ENCODE measurements around the gene TLNRD1. TPM values are rescaled to one million over a fixed set of nuclear protein-coding genes. Genes with fewer than 3 reads are reported as not detected.
A peak's percentile ranks its signal among the peaks of the same experiment; 100 is the strongest.

TLNRD1 gene
- 10 to 100 TPM; 20.8 to 57.2 (median 28.2) TPM for total RNA-seq

DNA sequence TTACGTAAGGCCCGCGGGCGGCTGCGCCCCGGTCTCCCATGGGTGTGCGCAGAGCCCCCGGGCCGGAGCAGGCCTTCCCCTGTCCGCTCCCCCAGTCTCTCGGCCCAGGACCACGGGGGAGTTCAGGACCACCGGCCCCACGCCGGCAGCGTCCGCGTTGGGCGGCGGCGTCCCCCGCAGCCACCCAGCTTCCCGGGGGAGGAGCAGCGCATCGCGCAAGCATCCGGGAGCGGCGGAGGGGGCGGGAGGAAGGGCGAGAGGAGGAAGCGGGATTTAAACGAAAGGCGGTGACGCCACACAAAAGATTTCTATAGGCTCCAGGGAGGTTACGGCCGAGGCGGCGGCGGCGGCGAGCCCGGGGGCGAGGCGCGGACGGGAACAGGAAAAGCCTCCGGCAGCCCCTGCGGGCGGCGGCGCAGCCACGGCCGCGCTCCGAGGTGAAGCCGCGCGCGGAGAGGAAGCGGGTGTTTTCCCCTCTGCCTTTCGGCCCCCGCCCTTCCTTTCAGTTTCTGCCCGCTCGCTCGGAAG, at the start of gene TLNRD1:
Gene TLNRD1 (plus strand): TSS at position 300 of the 528 bp plus-strand sequence. CDS start 1,349 bp downstream, outside the sequence.
- in situ Hi-C loops (cut with MboI; ENCODE audit: low pct_ligation_motif_present in 1 of 4, low pct_unique_long_range_greater_than_20kb in 1 of 4, low sequenced_read_pairs in 3 of 4), result no loop called here
- H3K36me3 ChIP-seq, result no peaks in the 10 kb centered on the region
- no peaks in the 10 kb centered on the region for H3K27me3 ChIP-seq
- peaks cover 0 to 4% of the 10 kb centered on the region in 2 donors for H3K9me3 ChIP-seq
- WGBS, 2 donors (ENCODE audit: low coverage in 1 of 2), result 0 to 1% methylated on average over 2 to 52 of the region's 66 CpGs
- H3K4me1 ChIP-seq, result peaks cover 0 to 47% (median 24%) of the 10 kb centered on the region in 4 donors
- intact Hi-C loops (cut with DNase I; ENCODE audit: low total_unique reads), result no loop called here
- peak; percentile 94 for DNase-seq
- peak within 1 kb of the TSS; percentile 93 to 99 (median 96) for H3K27ac ChIP-seq
- H3K4me3 ChIP-seq, result peak within 1 kb of the TSS; percentile 74 to 97 (median 81)
- TF ChIP-seq, protein P1, sequence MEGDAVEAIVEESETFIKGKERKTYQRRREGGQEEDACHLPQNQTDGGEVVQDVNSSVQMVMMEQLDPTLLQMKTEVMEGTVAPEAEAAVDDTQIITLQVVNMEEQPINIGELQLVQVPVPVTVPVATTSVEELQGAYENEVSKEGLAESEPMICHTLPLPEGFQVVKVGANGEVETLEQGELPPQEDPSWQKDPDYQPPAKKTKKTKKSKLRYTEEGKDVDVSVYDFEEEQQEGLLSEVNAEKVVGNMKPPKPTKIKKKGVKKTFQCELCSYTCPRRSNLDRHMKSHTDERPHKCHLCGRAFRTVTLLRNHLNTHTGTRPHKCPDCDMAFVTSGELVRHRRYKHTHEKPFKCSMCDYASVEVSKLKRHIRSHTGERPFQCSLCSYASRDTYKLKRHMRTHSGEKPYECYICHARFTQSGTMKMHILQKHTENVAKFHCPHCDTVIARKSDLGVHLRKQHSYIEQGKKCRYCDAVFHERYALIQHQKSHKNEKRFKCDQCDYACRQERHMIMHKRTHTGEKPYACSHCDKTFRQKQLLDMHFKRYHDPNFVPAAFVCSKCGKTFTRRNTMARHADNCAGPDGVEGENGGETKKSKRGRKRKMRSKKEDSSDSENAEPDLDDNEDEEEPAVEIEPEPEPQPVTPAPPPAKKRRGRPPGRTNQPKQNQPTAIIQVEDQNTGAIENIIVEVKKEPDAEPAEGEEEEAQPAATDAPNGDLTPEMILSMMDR (IDR thresholded peaks at IDR 0.05), result no peak
- TF ChIP-seq EP300 (IDR thresholded peaks at IDR 0.05; ENCODE audit: low read depth), result no peak
- peak; percentile 98 for TF ChIP-seq POLR2A (IDR thresholded peaks at IDR 0.05)
- TF ChIP-seq POLR2AphosphoS5 (IDR thresholded peaks at IDR 0.05), result peak; percentile 98 to 99 (median 98)

DNA sequence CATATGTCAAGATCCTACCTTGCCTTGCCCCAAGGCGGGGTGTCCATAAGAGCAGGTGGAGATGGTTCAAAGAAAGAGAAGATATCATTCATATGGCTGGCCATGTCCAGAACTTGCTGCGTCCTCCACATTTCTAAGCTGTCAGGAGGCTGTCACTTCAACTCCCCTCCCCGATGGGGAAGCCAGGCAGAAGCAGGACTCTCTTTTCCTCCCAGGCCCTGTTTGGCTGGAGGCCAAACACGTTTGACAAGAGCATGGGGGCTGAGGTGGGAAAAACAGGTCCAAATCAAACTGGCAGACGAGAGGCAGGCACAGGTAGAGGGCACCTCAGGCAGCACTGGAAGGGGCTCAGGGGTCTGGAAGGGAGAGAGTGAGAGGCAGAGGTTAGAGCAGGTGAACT, 48.8 kb upstream of the TLNRD1 start:
- Histone ChIP-seq H3K4me3 (no peak overlapping the region), H3K4me1 (no peaks in the 10 kb centered on the region), H3K27ac (no peak overlapping the region), H3K36me3 (peaks cover 0 to 10% (median 0%) of the 10 kb centered on the region in 4 donors), H3K27me3 (no peaks in the 10 kb centered on the region), H3K9me3 (no peaks in the 10 kb centered on the region)
- WGBS, 2 donors (ENCODE audit: low coverage in 1 of 2), result 67 to 93% methylated on average over 2 to 5 of the region's 5 CpGs
- no peak for TF ChIP-seq POLR2A (IDR thresholded peaks at IDR 0.05)
- TF ChIP-seq EP300 (IDR thresholded peaks at IDR 0.05; ENCODE audit: low read depth), result no peak
- no peak for TF ChIP-seq POLR2AphosphoS5 (IDR thresholded peaks at IDR 0.05)
- TF ChIP-seq, protein P1 (IDR thresholded peaks at IDR 0.05), result no peak
- no peak for DNase-seq
- intact Hi-C loops (cut with DNase I; ENCODE audit: low total_unique reads) (no loop called here), in situ Hi-C loops (cut with MboI; ENCODE audit: low pct_ligation_motif_present in 1 of 4, low pct_unique_long_range_greater_than_20kb in 1 of 4, low sequenced_read_pairs in 3 of 4) (loop anchor here (25.0 kb wide), 2 partner anchors 165 to 390 kb away; partner anchors contain the start of gene CEMIP (in 2 of the 4))

DNA sequence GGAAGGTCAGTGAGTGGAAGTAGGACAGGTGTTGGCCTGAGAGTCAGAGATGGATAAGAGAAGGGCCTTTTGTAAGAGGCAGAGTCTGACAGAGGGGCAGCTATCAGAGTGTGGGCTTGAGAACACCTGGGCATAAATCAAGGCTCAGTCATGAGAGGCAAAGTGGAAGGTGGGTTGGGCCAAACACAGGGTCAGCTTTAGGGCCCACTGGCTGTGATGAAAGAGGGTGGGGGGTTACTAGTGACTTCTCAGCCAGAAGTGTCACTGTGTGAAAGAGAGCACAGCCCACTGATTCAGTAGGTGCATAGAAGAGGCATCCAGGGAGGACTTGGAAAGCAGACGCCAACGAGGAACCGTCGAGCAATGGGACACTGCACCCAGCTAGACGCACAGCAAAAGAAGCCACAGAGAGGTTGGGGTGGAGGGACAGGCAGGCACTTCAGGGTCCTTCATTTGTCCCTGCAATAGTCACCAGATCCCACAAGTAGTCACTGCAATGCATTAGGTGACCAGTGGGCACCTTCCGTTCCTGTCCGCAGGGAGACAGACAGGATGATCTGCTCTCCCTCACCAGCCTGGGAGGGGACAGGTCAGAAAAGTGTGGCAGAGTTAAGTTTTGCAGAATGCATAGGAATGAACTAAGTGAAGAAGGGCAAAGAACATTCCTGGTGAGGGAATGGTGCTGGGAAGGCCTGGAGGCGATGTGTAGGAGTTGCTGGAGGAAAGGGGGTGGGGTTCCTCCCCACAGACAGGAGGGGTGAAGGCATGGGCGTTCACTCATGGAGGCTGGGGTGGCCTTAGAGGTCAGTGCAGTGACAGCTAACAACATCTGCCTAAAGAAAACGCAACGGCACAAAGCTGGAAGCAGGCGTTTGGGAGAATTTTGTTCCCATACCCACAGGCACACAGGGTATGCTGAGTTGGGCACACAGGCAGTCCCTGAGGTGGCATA, 47.4 kb upstream of the TLNRD1 start:
- intact Hi-C loops (cut with DNase I; ENCODE audit: low total_unique reads), result no loop called here
- peaks cover 0 to 10% (median 0%) of the 10 kb centered on the region in 4 donors for H3K36me3 ChIP-seq
- TF ChIP-seq POLR2AphosphoS5 (IDR thresholded peaks at IDR 0.05) (no peak), POLR2A (IDR thresholded peaks at IDR 0.05) (no peak), EP300 (IDR thresholded peaks at IDR 0.05; ENCODE audit: low read depth) (no peak)
- TF ChIP-seq, protein P1 (IDR thresholded peaks at IDR 0.05), result no peak
- no peaks in the 10 kb centered on the region for H3K27me3 ChIP-seq
- no peaks in the 10 kb centered on the region for H3K4me1 ChIP-seq
- 93 to 95% methylated on average over 4 to 12 of the region's 12 CpGs for WGBS, 2 donors (ENCODE audit: low coverage in 1 of 2)
- no peak for DNase-seq
- H3K27ac ChIP-seq, result no peak overlapping the region
- in situ Hi-C loops (cut with MboI; ENCODE audit: low pct_ligation_motif_present in 1 of 4, low pct_unique_long_range_greater_than_20kb in 1 of 4, low sequenced_read_pairs in 3 of 4), result loop anchor here (25.0 kb wide), 2 partner anchors 166 to 391 kb away; partner anchors contain the start of gene CEMIP (in 2 of the 4)
- no peak overlapping the region for H3K4me3 ChIP-seq
- no peaks in the 10 kb centered on the region for H3K9me3 ChIP-seq

Data from transverse colon (tissue), 4 donors.